ENCODE measurements around the gene ZRANB3.

GRCh38 chr2:135189148-135189547 lies 341.9 kb downstream of the ZRANB3 start:
- TF ChIP-seq, protein P1, sequence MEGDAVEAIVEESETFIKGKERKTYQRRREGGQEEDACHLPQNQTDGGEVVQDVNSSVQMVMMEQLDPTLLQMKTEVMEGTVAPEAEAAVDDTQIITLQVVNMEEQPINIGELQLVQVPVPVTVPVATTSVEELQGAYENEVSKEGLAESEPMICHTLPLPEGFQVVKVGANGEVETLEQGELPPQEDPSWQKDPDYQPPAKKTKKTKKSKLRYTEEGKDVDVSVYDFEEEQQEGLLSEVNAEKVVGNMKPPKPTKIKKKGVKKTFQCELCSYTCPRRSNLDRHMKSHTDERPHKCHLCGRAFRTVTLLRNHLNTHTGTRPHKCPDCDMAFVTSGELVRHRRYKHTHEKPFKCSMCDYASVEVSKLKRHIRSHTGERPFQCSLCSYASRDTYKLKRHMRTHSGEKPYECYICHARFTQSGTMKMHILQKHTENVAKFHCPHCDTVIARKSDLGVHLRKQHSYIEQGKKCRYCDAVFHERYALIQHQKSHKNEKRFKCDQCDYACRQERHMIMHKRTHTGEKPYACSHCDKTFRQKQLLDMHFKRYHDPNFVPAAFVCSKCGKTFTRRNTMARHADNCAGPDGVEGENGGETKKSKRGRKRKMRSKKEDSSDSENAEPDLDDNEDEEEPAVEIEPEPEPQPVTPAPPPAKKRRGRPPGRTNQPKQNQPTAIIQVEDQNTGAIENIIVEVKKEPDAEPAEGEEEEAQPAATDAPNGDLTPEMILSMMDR (IDR thresholded peaks at IDR 0.05): no peak
- no peak for TF ChIP-seq POLR2AphosphoS5 (IDR thresholded peaks at IDR 0.05)
